Neuronal stem cell (in vitro differentiated cells): ENCODE results near the gene CALCOCO1.

ENCODE experiments used
- DNase-seq: peaks from one replicate; pipeline ENCODE4 v3.0.0-alpha.2; 2013; ENCODE audit warnings: low spot score
- H2AFZ ChIP-seq: one replicate; pipeline ENCODE4 v1.6.1; 2013; ENCODE audit warnings: mild to moderate bottlenecking, low read length, inconsistent platforms
- H2AK5ac ChIP-seq: 2 replicates; pipeline ENCODE4 v1.6.1; 2013; ENCODE audit warnings: low read depth, mild to moderate bottlenecking, inconsistent platforms, low read length, moderate library complexity, mixed read lengths
- H2BK120ac ChIP-seq: 2 replicates; pipeline ENCODE4 v1.6.1; 2013; ENCODE audit warnings: low read depth, mild to moderate bottlenecking, inconsistent platforms, low read length, moderate library complexity, mixed read lengths
- H2BK12ac ChIP-seq: one replicate; pipeline ENCODE4 v1.6.1; 2013; ENCODE audit warnings: low read length, inconsistent platforms
- H2BK15ac ChIP-seq: 2 replicates; pipeline ENCODE4 v1.6.1; 2013; ENCODE audit warnings: mild to moderate bottlenecking, low read length, inconsistent platforms, mixed read lengths
- H2BK5ac ChIP-seq: one replicate; pipeline ENCODE4 v1.6.1; 2013; ENCODE audit warnings: inconsistent platforms, mild to moderate bottlenecking, low read length, moderate library complexity
- H3K14ac ChIP-seq: one replicate; pipeline ENCODE4 v1.6.1; 2013; ENCODE audit warnings: low read length, inconsistent platforms
- H3K18ac ChIP-seq: 2 replicates; pipeline ENCODE4 v1.6.1; 2013; ENCODE audit warnings: low read length, inconsistent platforms
- H3K23ac ChIP-seq: 2 replicates; pipeline ENCODE4 v1.6.1; 2013; ENCODE audit warnings: low read depth, mild to moderate bottlenecking, mixed read lengths, low read length, inconsistent platforms; ENCODE audit not compliant: poor library complexity
- H3K27ac ChIP-seq: replicated peaks from 3 replicates; pipeline ENCODE4 v1.5.1; 2013; ENCODE audit warnings: low read length, inconsistent platforms
- H3K27me3 ChIP-seq, 3 experiments: 2 replicates each; pipeline ENCODE4 v1.6.1; 2013; ENCODE audit warnings: low read length in 3 of 3, mild to moderate bottlenecking in 2 of 3, inconsistent platforms in 1 of 3, low read depth in 1 of 3, mixed read lengths in 1 of 3, moderate library complexity in 1 of 3; ENCODE audit not compliant: control insufficient read depth in 3 of 3, insufficient read depth in 3 of 3
- H3K36me3 ChIP-seq, 2 donors: replicated peaks in 1 of 2; 2 replicates each; pipeline ENCODE4 v1.6.1; 2013; ENCODE audit warnings: low read length in 2 of 2; ENCODE audit not compliant: control insufficient read depth in 2 of 2, insufficient read depth in 2 of 2
- H3K4ac ChIP-seq: 2 replicates; pipeline ENCODE4 v1.6.1; 2013; ENCODE audit warnings: inconsistent platforms, mild to moderate bottlenecking, low read length, moderate library complexity
- H3K4me1 ChIP-seq, 2 donors: 1 replicate in 1 of 2; 2 replicates in 1 of 2; pipeline ENCODE4 v1.6.1; 2013; ENCODE audit warnings: low read length in 2 of 2, low read depth in 1 of 2; ENCODE audit not compliant: control insufficient read depth in 2 of 2, insufficient read depth in 1 of 2
- H3K4me2 ChIP-seq: one replicate; pipeline ENCODE4 v1.6.1; 2013; ENCODE audit warnings: mild to moderate bottlenecking, low read length, inconsistent platforms; ENCODE audit not compliant: insufficient read depth, poor library complexity, severe bottlenecking
- H3K4me3 ChIP-seq, 2 donors: 2 replicates each; pipeline ENCODE4 v1.5.1; 2013; ENCODE audit warnings: low read length in 2 of 2, mild to moderate bottlenecking in 2 of 2, inconsistent platforms in 1 of 2, moderate library complexity in 1 of 2
- H3K79me1 ChIP-seq: one replicate; pipeline ENCODE4 v1.6.1; 2013; ENCODE audit warnings: low read depth, mild to moderate bottlenecking, inconsistent platforms, low read length, moderate library complexity
- H3K9ac ChIP-seq: one replicate; pipeline ENCODE4 v1.6.1; 2013; ENCODE audit warnings: mild to moderate bottlenecking, low read depth, low read length, inconsistent platforms; ENCODE audit not compliant: poor library complexity
- H3K9me3 ChIP-seq, 2 donors: replicated peaks in 1 of 2; 2 replicates each; pipeline versions ENCODE3 to v1.6.1; 2013; ENCODE audit warnings: low read length in 2 of 2, mild to moderate bottlenecking in 2 of 2, inconsistent platforms in 1 of 2, low read depth in 1 of 2, mixed read lengths in 1 of 2, moderate library complexity in 1 of 2; ENCODE audit not compliant: control insufficient read depth in 2 of 2, insufficient read depth in 1 of 2
- H4K8ac ChIP-seq: one replicate; pipeline ENCODE4 v1.6.1; 2013; ENCODE audit warnings: low read depth, mild to moderate bottlenecking, inconsistent platforms, low read length, moderate library complexity
- H4K91ac ChIP-seq: one replicate; pipeline ENCODE4 v1.6.1; 2013; ENCODE audit warnings: low read length, low read depth, mild to moderate bottlenecking, inconsistent platforms; ENCODE audit not compliant: poor library complexity
- WGBS, 2 donors: extraction: QIAGEN DNeasy Blood & Tissue Kit; methylation state at CpG; one replicate each; pipeline ENCODE4 v1.1.7; 2013; ENCODE audit warnings: missing lambda C conversion rate in 2 of 2, mixed read lengths in 1 of 2; ENCODE audit not compliant: insufficient read length in 2 of 2, insufficient replicate concordance in 1 of 2; ENCODE audit errors: extremely low coverage in 2 of 2; 5-methylcytosine and 5-hydroxymethylcytosine counted together

Gene CALCOCO1

GRCh38 chr12:53701518-53702264 lies 25.6 kb downstream of the CALCOCO1 start:
- Histone ChIP-seq H3K27me3 (peaks cover 0 to 75% (median 29%) of the 10 kb centered on the region in 3 experiments), H4K91ac (no peak overlapping the region), H2AK5ac (peak overlapping the region; percentile 7), H3K18ac (no peak overlapping the region), H3K9ac (no peak overlapping the region), H2BK120ac (no peak overlapping the region), H3K14ac (no peak overlapping the region), H3K36me3 (no peaks in the 10 kb centered on the region), H3K4me3 (no peak overlapping the region), H3K9me3 (no peaks in the 10 kb centered on the region), H2BK15ac (peak overlapping the region; percentile 8), H2BK12ac (peak overlapping the region; percentile 3), H2BK5ac (no peak overlapping the region), H4K8ac (no peak overlapping the region), H2AFZ (peak overlapping the region; percentile 17), H3K4ac (no peak overlapping the region), H3K4me1 (peaks cover 0 to 4% of the 10 kb centered on the region in 2 donors), H3K27ac (no peak overlapping the region), H3K4me2 (no peak overlapping the region), H3K23ac (no peak overlapping the region), H3K79me1 (peaks cover 2% of the 10 kb centered on the region)
- peak; percentile 67 for DNase-seq
- WGBS, 2 donors = no CpG with 5 or more reads among the region's 8 CpGs

GRCh38 chr12:53700567-53700966 lies 26.7 kb downstream of the CALCOCO1 start:
- no peak for DNase-seq
- no peak overlapping the region for H2BK12ac ChIP-seq
- H3K4me2 ChIP-seq = no peak overlapping the region
- peaks cover 2 to 9% of the 10 kb centered on the region in 2 donors for H3K4me1 ChIP-seq
- H4K91ac ChIP-seq = no peak overlapping the region
- no peak overlapping the region for H2AK5ac ChIP-seq
- H3K4ac ChIP-seq = no peak overlapping the region
- no peak overlapping the region for H3K18ac ChIP-seq
- H3K79me1 ChIP-seq = peaks cover 2% of the 10 kb centered on the region
- H2BK120ac ChIP-seq = no peak overlapping the region
- H3K4me3 ChIP-seq = no peak overlapping the region
- no peak overlapping the region for H3K14ac ChIP-seq
- H3K9ac ChIP-seq = no peak overlapping the region
- H3K36me3 ChIP-seq = no peaks in the 10 kb centered on the region
- no CpG with 5 or more reads among the region's 6 CpGs for WGBS, 2 donors
- H2BK5ac ChIP-seq = no peak overlapping the region
- no peak overlapping the region for H4K8ac ChIP-seq
- no peak overlapping the region for H3K23ac ChIP-seq
- no peak overlapping the region for H2AFZ ChIP-seq
- peaks cover 0 to 79% (median 38%) of the 10 kb centered on the region in 3 experiments for H3K27me3 ChIP-seq
- H3K9me3 ChIP-seq = no peaks in the 10 kb centered on the region
- H3K27ac ChIP-seq = no peak overlapping the region
- no peak overlapping the region for H2BK15ac ChIP-seq

- no peak overlapping the region for H4K91ac ChIP-seq
- no peak overlapping the region for H3K4me2 ChIP-seq
- no CpG with 5 or more reads among the region's 5 CpGs for WGBS, 2 donors
- H3K23ac ChIP-seq = no peak overlapping the region
- H4K8ac ChIP-seq = no peak overlapping the region
- H2BK120ac ChIP-seq = no peak overlapping the region
- no peak overlapping the region for H3K27ac ChIP-seq
- no peak overlapping the region for H2BK5ac ChIP-seq
- H2AK5ac ChIP-seq = peak overlapping the region; percentile 14
- no peak overlapping the region for H2AFZ ChIP-seq
- H3K79me1 ChIP-seq = peaks cover 2% of the 10 kb centered on the region
- no peak overlapping the region for H3K4me3 ChIP-seq
- H2BK12ac ChIP-seq = no peak overlapping the region
- H3K9ac ChIP-seq = no peak overlapping the region
- H3K4me1 ChIP-seq = peaks cover 7 to 13% of the 10 kb centered on the region in 2 donors
- no peak overlapping the region for H3K18ac ChIP-seq
- peaks cover 0 to 85% (median 45%) of the 10 kb centered on the region in 3 experiments for H3K27me3 ChIP-seq
- H3K36me3 ChIP-seq = no peaks in the 10 kb centered on the region
- H3K9me3 ChIP-seq = no peaks in the 10 kb centered on the region
- no peak overlapping the region for H3K14ac ChIP-seq
- DNase-seq = no peak
- no peak overlapping the region for H2BK15ac ChIP-seq
- no peak overlapping the region for H3K4ac ChIP-seq
Observed at GRCh38 chr12:53699678-53700025, 27.6 kb downstream of the CALCOCO1 start.

- Histone ChIP-seq H3K4ac (no peak overlapping the region), H3K4me2 (no peak overlapping the region), H3K23ac (no peak overlapping the region), H2AK5ac (peak overlapping the region; percentile 14), H3K4me3 (no peak overlapping the region), H2BK12ac (no peak overlapping the region), H3K9me3 (no peaks in the 10 kb centered on the region), H3K36me3 (no peaks in the 10 kb centered on the region), H2BK120ac (no peak overlapping the region), H3K9ac (no peak overlapping the region), H2BK15ac (no peak overlapping the region), H2AFZ (no peak overlapping the region), H4K91ac (no peak overlapping the region), H3K27me3 (peaks cover 0 to 85% (median 50%) of the 10 kb centered on the region in 3 experiments), H3K18ac (no peak overlapping the region), H4K8ac (no peak overlapping the region), H3K79me1 (peaks cover 2% of the 10 kb centered on the region), H3K27ac (no peak overlapping the region), H2BK5ac (no peak overlapping the region), H3K4me1 (peaks cover 7 to 16% of the 10 kb centered on the region in 2 donors), H3K14ac (no peak overlapping the region)
- DNase-seq = no peak
- WGBS, 2 donors = no CpG with 5 or more reads among the region's 3 CpGs
Observed at GRCh38 chr12:53698948-53699677, 28.1 kb downstream of the CALCOCO1 start.
